Limb (tissue), 2 donors: ENCODE results near the gene ZMAT5.
A peak's percentile ranks its signal among the peaks of the same experiment; 100 is the strongest.

ENCODE experiments used
- DNase-seq, 2 donors: peaks; one replicate each; pipeline ENCODE4 v3.0.0-alpha.2; 2016; ENCODE audit errors: extremely low spot score in 2 of 2

ZMAT5 gene

GRCh38 chr22:29787371-29787980, 20.7 kb upstream of the ZMAT5 start:
- DNase-seq, result no peak

GRCh38 chr22:29786031-29786430, 19.2 kb upstream of the ZMAT5 start:
- no peak for DNase-seq

GRCh38 chr22:29784451-29785361, 17.9 kb upstream of the ZMAT5 start:
- peak in 1 of 2 donors; percentile 20 for DNase-seq

- no peak for DNase-seq
Observed at GRCh38 chr22:29782061-29782845, 15.4 kb upstream of the ZMAT5 start.

- DNase-seq, result no peak
Observed at GRCh38 chr22:29780748-29781676, 14.2 kb upstream of the ZMAT5 start.

GRCh38 chr22:29780220-29780619, 13.4 kb upstream of the ZMAT5 start:
- no peak for DNase-seq

GRCh38 chr22:29773233-29773632, 6.4 kb upstream of the ZMAT5 start:
- no peak for DNase-seq

GRCh38 chr22:29772170-29772641, 5.4 kb upstream of the ZMAT5 start:
- no peak for DNase-seq

GRCh38 chr22:29769723-29770321, 3.0 kb upstream of the ZMAT5 start:
- DNase-seq, result no peak

GRCh38 chr22:29768052-29768693, 1.4 kb upstream of the ZMAT5 start:
- no peak for DNase-seq

GRCh38 chr22:29767171-29768051, 604 bp upstream of the ZMAT5 start, which contains the start of gene UQCR10:
Gene UQCR10, plus strand, starts transcription at chr22:29767369. Its CDS starts 30 bp downstream, at chr22:29767399.
- DNase-seq, result peak; percentile 93 to 95

GRCh38 chr22:29765905-29766631, 739 bp downstream of the ZMAT5 start:
- no peak for DNase-seq

- no peak for DNase-seq
Observed at GRCh38 chr22:29762263-29762662, 4.5 kb downstream of the ZMAT5 start.

GRCh38 chr22:29758959-29759358, 7.8 kb downstream of the ZMAT5 start:
- DNase-seq, result no peak

GRCh38 chr22:29758068-29758622, 8.7 kb downstream of the ZMAT5 start:
- DNase-seq, result no peak

- DNase-seq, result no peak
Observed at GRCh38 chr22:29757096-29757495, 9.7 kb downstream of the ZMAT5 start.

- no peak for DNase-seq
Observed at GRCh38 chr22:29756341-29756740, 10.5 kb downstream of the ZMAT5 start.

GRCh38 chr22:29755889-29756288, 10.9 kb downstream of the ZMAT5 start:
- no peak for DNase-seq
